Measurements from ENCODE around the gene MSN.

The MSN gene

DNA sequence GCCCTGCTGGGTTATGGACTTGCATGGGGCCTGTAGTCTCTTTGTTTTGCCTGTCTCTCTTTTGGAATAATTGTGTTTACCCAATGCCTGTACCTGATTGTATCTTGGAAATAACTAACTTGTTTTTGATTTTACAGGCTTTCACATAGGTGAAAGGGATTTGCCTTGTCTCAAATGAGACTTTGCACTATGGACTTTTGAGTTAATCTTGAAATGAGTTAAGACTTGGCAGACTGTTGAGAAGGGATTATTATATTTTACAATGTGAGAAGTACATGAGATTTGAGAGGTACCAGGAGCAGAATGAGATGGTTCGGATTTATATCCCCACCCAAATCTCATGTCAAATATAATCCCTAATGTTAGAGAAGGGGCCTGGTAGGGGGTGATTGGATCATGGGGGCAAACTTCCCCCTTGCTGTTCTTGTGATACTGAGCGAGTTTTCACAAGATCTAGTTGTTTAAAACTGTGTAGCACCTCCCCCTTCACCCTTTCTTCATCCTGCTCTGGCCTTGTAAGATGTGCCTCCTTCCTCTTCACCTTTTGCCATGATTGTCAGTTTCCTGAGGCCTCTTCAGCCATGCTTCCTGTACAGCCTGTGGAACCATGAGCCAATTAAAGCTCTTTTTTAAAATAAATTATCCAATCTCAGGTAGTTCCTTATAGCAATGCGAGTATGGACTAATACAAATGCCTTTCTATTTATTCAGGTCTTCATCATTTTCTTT is 102.3 kb downstream of the MSN start:
- ATAC-seq (no peak), DNase-seq (ENCODE audit: low spot score in 2 of 2) (no peak)
- Mint-ChIP-seq H3K36me3 (no peaks in the 10 kb centered on the region), H3K27ac (no peak overlapping the region), H3K4me3 (no peak overlapping the region), H3K4me1 (no peaks in the 10 kb centered on the region), H3K9me3 (no peaks in the 10 kb centered on the region)

DNA sequence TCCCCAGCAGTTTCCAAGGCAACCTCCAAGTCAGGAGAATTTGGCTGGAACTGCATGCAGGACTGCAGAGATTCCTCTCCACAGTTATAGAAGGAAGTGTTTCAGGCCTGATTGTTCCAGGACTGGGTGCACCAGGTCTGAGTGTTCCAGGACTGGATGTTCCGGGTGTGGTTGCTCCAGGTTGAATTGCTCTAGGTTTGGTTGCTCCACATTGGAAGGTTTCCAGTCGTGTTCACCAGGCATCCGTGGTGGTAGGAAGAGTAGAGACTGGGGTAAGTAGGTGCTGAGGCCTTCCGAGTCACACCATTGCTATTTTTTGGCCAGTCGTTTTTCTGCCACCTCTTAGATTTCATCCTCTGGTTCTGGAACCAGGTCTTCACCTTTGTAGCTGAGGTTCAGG is 105.4 kb downstream of the MSN start:
- Mint-ChIP-seq H3K4me1 (no peaks in the 10 kb centered on the region), H3K9me3 (no peaks in the 10 kb centered on the region), H3K27ac (no peak overlapping the region), H3K36me3 (no peaks in the 10 kb centered on the region), H3K4me3 (no peak overlapping the region)
- ATAC-seq (no peak), DNase-seq (ENCODE audit: low spot score in 2 of 2) (no peak)

DNA sequence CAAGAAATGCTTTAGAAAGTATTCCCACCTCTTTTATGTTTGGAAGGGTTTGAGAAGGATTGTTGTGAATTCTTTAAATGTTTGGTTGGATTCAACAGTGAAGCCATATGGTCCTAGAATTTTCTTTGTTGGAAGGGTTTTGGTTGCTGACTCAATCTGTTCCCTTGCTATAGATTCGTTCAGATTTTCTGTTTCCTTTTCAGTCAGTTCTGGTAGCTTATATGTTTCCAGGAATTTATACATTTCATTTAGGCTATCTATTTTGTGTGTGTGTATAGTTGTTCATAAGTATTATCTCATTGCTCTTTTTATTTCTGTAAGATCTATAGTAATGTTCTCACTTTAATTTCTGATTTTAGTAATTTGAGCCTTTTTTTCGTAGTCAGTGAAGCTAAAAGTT is 114.4 kb downstream of the MSN start:
- H3K4me3 Mint-ChIP-seq: peak overlapping the region; percentile 24
- no peaks in the 10 kb centered on the region for H3K36me3 Mint-ChIP-seq
- peaks cover 19% of the 10 kb centered on the region for H3K4me1 Mint-ChIP-seq
- ATAC-seq: peak; percentile 53
- no peak overlapping the region for H3K27ac Mint-ChIP-seq
- DNase-seq (ENCODE audit: low spot score in 2 of 2): no peak
- no peaks in the 10 kb centered on the region for H3K9me3 Mint-ChIP-seq

GRCh38 chrX:65783746-65784145 is 116.3 kb downstream of the MSN start:
- H3K4me1 Mint-ChIP-seq: peaks cover 19% of the 10 kb centered on the region
- ATAC-seq: peak; percentile 66
- H3K27ac Mint-ChIP-seq: no peak overlapping the region
- no peaks in the 10 kb centered on the region for H3K9me3 Mint-ChIP-seq
- H3K36me3 Mint-ChIP-seq: no peaks in the 10 kb centered on the region
- no peak overlapping the region for H3K4me3 Mint-ChIP-seq
- DNase-seq (ENCODE audit: low spot score in 2 of 2): no peak

Measured in stimulated activated effector memory CD8-positive, alpha-beta T cell treated with anti-CD3 and anti-CD28 coated beads, Interleukin-12 subunit alpha, Interleukin-12 subunit beta, amount 100 ng/mL, for 72 hours (primary cell).